Fibroblast of pulmonary artery (primary cell): ENCODE results near the gene MAP2K6.

Source experiments
- DNase-seq: peaks from one replicate; pipeline ENCODE4 v3.0.0-alpha.2; 2010; ENCODE audit warnings: low read depth
- H3K4me3 ChIP-seq: replicated peaks from 2 replicates; pipeline ENCODE4 v1.5.1; 2011; ENCODE audit warnings: low read depth, mild to moderate bottlenecking, control low read depth, low read length, moderate library complexity
- TF ChIP-seq, protein P1 (sequence below): IDR thresholded peaks from 2 replicates; pipeline ENCODE4 v1.5.1; 2011; ENCODE audit warnings: mild to moderate bottlenecking, control low read depth, low read length, inconsistent platforms; ENCODE audit errors: missing control alignments

Gene MAP2K6

DNA sequence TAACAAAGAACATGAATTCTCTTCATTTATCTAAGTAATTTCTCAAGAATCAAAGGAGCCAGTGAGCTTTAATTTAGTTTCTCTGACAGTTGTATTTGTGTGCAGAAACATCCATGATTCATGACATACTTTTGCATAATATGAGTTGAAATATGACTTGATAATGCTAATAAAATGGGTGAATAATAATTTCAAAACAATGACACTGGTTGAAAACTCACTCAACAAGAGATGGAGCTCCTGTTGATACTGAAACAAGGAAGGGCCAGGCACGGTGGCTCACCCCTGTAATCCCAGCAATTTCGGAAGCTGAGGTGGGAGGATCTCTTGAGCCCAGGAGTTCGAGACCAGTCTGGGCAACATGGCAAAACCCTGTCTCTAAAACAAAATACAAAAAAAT, 147.0 kb downstream of the MAP2K6 start:
- DNase-seq, result no peak
- TF ChIP-seq, protein P1, sequence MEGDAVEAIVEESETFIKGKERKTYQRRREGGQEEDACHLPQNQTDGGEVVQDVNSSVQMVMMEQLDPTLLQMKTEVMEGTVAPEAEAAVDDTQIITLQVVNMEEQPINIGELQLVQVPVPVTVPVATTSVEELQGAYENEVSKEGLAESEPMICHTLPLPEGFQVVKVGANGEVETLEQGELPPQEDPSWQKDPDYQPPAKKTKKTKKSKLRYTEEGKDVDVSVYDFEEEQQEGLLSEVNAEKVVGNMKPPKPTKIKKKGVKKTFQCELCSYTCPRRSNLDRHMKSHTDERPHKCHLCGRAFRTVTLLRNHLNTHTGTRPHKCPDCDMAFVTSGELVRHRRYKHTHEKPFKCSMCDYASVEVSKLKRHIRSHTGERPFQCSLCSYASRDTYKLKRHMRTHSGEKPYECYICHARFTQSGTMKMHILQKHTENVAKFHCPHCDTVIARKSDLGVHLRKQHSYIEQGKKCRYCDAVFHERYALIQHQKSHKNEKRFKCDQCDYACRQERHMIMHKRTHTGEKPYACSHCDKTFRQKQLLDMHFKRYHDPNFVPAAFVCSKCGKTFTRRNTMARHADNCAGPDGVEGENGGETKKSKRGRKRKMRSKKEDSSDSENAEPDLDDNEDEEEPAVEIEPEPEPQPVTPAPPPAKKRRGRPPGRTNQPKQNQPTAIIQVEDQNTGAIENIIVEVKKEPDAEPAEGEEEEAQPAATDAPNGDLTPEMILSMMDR, result no peak

DNA sequence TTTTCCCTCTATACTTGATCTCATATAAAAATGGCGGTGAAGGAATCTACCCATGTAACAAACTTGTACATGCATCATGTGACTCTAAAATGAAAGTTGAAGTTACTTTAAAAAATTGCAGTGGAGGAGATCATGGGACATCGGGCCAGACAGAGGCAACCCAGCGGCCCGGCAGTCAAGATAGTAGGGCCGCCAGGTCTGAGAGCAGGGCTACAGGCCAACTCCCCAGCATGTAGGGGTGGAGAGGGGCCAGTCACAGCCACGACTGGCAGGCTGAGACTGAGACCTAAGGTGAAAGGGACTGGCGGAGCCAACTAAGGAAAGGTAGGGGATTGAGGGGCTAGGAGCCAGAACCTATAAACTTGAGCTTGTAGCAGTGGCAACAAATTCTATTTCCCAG, 150.9 kb downstream of the MAP2K6 start:
- DNase-seq, result no peak
- TF ChIP-seq, protein P1, result no peak
- H3K4me3 ChIP-seq, result no peak overlapping the region

More for the DNA sequence above, 147.0 kb downstream of the MAP2K6 start:
- H3K4me3 ChIP-seq, result no peak overlapping the region

DNA sequence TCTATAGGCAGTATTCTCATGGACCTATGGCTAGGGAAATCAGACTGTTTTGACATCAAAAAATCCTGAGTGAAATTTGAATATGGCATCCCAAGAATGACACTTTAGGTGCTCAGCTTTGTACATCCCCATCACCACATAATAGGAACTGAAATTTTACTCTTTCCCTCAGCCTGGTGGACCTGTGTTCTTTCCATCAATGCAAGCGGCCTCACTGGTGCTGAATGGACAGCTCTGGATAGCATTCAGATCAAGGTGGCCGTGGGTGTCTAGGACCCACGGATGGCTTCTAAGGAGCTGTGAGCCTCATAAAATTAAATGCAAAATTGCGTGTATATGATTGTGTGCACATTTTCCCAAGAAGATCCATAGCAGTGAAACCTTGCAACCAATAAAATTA, 152.6 kb downstream of the MAP2K6 start:
- H3K4me3 ChIP-seq, result no peak overlapping the region
- TF ChIP-seq, protein P1, result no peak
- peak; percentile 14 for DNase-seq

DNA sequence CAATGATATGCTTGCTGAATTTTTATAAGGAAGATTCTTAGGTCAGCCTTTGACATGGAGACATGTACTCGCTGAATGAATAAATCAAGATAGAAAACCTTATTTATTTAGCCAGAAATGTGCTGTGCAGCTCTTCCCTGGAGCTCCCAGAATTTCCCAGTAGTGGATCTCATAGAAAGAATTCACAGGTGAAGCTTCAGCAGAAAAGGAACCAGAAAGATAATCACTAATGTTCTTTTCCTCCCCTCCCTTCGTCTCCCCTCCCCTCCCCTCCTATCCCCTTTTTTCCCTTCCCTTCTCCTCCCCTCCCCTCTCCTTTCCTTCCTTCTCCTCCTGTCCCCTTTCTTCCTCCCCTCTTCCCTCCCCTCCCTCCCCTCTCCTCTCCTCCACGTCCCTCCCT, 158.2 kb downstream of the MAP2K6 start:
- TF ChIP-seq, protein P1, result no peak
- no peak overlapping the region for H3K4me3 ChIP-seq
- DNase-seq, result no peak

DNA sequence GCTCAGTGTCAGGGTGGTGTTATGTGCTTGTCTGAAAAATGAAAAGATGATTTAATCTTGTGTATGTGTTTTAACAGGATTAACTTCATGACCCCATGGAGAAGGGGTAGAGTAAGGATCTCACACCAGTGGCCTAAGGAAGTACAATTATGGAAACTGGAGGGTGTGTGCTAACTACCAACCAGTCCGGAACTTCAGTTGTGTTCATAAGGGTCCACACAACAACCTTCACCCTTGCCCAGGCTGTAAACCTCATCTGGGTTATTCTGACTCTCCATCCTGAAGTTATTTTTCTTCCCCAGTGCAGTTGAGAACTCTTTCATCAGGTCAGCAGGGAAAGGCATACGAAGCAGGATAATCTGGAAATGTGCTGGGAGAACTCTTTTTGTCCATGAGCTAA, 158.9 kb downstream of the MAP2K6 start:
- no peak for DNase-seq
- no peak overlapping the region for H3K4me3 ChIP-seq
- TF ChIP-seq, protein P1, result no peak

DNA sequence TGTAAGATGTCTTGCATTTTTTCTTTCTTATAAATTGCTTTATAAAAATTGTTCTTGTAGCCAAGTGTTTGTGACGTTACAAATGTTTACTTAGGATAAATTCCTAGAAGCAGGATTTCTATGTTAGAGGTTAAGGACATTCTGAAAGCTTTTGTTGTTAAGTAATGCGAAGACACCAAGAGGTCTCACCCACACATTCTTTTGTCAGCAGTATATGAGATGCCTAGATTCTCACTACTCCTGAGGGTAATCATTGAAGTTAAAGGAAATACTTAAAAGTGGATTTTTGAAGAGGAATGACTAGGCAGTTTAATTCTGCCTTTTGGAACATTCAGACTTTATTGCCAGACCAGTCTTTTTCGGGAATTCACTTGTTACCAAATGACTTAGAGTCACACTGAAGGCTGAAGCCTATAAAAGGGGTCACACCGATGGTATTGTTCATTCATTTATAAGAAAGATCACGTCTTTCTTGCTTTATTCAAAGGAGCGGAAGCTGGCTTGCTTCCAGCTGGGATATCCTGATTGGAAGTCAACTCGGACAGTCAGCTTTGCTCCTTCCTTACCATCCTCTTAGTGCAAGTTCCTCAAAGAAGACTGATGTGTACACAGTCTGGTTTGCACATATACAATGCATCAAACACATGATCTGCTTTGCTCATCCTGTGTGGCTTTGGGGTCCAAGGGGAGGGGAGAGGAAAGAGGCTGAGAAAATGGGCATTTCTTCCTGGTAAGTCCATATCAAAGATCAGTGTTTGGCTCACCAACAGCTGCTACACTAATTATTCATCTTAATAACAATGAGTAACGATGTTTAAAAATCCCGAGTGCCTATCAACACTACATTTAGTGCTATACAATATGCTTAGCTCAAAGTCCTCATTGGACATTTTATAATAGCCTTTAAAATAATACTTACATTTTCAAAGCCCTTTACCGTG, 160.0 kb downstream of the MAP2K6 start:
- DNase-seq, result peak; percentile 57
- TF ChIP-seq, protein P1, result no peak
- H3K4me3 ChIP-seq, result no peak overlapping the region
